Nephron progenitor cell (in vitro differentiated cells): ENCODE results near the gene ZFP90.

Experiments used
- DNase-seq: peaks from one replicate; pipeline ENCODE4 v3.0.0; 2021
- H3K27ac Mint-ChIP-seq: 2 replicates; pipeline ENCODE4 v1.8.0; 2021; ENCODE audit warnings: mild to moderate bottlenecking, moderate library complexity, mixed read lengths
- H3K27me3 Mint-ChIP-seq: 2 replicates; pipeline ENCODE4 v1.8.0; 2021; ENCODE audit warnings: mild to moderate bottlenecking, low read depth, mixed read lengths; ENCODE audit not compliant: poor library complexity
- H3K36me3 Mint-ChIP-seq: 2 replicates; pipeline ENCODE4 v1.8.0; 2021; ENCODE audit warnings: low read depth, mixed read lengths
- H3K4me1 Mint-ChIP-seq: 2 replicates; pipeline ENCODE4 v1.8.0; 2021; ENCODE audit warnings: mixed read lengths
- H3K4me3 Mint-ChIP-seq: 2 replicates; pipeline ENCODE4 v1.8.0; 2021; ENCODE audit warnings: mild to moderate bottlenecking, moderate library complexity, mixed read lengths
- H3K9me3 Mint-ChIP-seq: 2 replicates; pipeline ENCODE4 v1.8.0; 2021; ENCODE audit warnings: mild to moderate bottlenecking, moderate library complexity, mixed read lengths
- TF ChIP-seq, protein P1 (sequence below): fragments of 200-600 bp; sonication (generic); IDR thresholded peaks from 2 replicates; pipeline ENCODE4 v1.5.0; 2021; ENCODE audit warnings: antibody characterized with exemption

ZFP90 gene

DNA sequence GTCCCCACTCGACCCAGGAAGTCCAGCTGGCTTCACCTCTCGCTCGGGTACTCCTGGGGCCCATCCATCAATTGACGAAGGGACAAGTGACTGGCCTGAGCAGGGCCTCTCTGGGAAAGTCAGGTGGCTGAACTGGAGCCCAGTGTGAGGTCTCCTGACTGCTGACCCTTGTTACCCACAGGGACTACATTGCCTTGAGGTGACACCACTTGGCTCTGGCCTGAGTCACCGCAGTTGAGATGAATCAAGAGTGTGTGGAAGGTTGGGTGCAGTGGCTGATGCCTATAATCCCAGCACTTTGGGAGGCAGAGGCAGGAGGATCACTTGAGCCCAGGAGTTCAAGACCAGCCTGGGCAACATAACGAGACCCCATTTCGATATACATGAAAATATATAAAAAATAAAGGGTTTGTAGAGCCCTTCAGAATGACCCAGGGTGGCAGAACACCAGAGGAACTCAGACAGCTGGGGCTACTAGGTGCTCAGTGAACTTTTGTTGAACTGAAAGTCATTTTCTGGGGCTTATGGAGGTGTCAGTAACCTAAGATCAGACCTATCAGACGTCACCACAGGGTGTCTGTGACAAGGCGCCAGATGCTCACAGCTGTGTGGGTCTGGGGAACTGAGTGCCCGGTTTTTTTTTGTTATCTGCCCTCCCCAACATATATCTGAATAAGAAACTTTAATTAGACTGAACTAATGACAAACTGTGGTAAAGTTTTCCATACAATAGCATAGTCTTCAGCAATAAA lies 14.8 kb upstream of the ZFP90 start:
- H3K4me1 Mint-ChIP-seq = peaks cover 9% of the 10 kb centered on the region
- no peak overlapping the region for H3K27ac Mint-ChIP-seq
- peaks cover 17% of the 10 kb centered on the region for H3K27me3 Mint-ChIP-seq
- DNase-seq = no peak
- peaks cover 15% of the 10 kb centered on the region for H3K9me3 Mint-ChIP-seq
- H3K4me3 Mint-ChIP-seq = no peak overlapping the region
- TF ChIP-seq, protein P1, sequence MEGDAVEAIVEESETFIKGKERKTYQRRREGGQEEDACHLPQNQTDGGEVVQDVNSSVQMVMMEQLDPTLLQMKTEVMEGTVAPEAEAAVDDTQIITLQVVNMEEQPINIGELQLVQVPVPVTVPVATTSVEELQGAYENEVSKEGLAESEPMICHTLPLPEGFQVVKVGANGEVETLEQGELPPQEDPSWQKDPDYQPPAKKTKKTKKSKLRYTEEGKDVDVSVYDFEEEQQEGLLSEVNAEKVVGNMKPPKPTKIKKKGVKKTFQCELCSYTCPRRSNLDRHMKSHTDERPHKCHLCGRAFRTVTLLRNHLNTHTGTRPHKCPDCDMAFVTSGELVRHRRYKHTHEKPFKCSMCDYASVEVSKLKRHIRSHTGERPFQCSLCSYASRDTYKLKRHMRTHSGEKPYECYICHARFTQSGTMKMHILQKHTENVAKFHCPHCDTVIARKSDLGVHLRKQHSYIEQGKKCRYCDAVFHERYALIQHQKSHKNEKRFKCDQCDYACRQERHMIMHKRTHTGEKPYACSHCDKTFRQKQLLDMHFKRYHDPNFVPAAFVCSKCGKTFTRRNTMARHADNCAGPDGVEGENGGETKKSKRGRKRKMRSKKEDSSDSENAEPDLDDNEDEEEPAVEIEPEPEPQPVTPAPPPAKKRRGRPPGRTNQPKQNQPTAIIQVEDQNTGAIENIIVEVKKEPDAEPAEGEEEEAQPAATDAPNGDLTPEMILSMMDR = no peak
- no peaks in the 10 kb centered on the region for H3K36me3 Mint-ChIP-seq

- Mint-ChIP-seq H3K9me3 (peaks cover 23% of the 10 kb centered on the region), H3K27ac (no peak overlapping the region), H3K36me3 (peaks cover 2% of the 10 kb centered on the region), H3K4me3 (no peak overlapping the region), H3K27me3 (peaks cover 35% of the 10 kb centered on the region), H3K4me1 (peaks cover 12% of the 10 kb centered on the region)
- no peak for DNase-seq
- TF ChIP-seq, protein P1 = no peak
Observed at GRCh38 chr16:68526143-68526781, 12.8 kb upstream of the ZFP90 start.

DNA sequence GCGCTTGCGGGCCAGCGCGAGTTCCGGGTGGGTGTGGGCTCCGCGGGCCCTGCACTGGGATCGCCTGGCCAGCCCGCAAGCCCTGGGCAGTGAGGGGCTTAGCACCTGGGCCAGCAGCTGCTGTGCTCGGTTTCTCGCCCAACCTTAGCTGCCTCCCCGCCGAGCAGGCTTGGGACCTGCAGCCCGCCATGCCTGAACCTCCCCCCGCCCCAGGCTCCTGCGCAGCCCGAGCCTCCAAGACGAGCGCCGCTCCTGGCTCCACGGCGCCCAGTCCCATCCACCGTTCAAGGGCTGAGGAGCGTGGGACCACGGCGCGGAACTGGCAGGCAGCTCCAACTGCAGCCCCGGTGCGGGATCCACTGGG lies 12.3 kb upstream of the ZFP90 start:
- H3K36me3 Mint-ChIP-seq = peaks cover 6% of the 10 kb centered on the region
- H3K4me1 Mint-ChIP-seq = peaks cover 15% of the 10 kb centered on the region
- TF ChIP-seq, protein P1 = no peak
- H3K9me3 Mint-ChIP-seq = peaks cover 28% of the 10 kb centered on the region
- no peak overlapping the region for H3K27ac Mint-ChIP-seq
- no peak for DNase-seq
- H3K4me3 Mint-ChIP-seq = no peak overlapping the region
- H3K27me3 Mint-ChIP-seq = peaks cover 39% of the 10 kb centered on the region

- peaks cover 15% of the 10 kb centered on the region for H3K4me1 Mint-ChIP-seq
- TF ChIP-seq, protein P1 = no peak
- peaks cover 43% of the 10 kb centered on the region for H3K27me3 Mint-ChIP-seq
Observed at GRCh38 chr16:68528233-68528632, 10.9 kb upstream of the ZFP90 start.

DNA sequence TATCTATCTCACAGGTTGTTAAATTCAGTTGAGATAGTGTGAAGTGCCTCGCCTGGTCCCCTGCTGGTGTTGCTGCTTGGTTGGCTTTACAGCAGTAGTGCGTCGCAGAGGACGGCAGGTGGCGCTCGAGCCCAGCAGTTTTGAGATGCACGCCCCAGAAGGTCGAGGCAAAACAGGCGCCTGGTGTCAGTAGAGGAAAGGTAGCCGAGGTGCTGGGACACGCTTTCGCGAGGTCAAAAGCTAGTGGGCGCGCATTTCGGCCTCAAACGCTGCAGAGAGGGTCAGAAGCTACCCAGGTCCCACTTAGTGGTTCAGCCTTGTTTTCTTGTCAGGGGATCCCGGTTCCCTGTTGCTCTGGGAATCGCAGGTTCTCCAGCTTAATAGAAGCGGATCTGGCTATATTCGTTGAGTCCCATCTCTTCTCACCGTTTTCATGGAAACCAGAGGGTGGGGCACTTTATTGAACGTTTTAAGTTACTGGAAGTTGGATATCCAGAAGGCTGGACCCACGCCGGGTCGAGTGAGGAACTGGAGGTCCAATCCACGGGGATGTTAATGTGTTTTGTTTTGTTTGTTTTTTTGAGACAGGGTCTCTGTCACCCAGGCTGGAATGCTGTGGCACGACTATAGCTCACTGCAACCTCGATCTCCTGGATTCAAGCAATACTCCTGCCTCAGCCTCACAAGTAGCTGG lies 10.3 kb upstream of the ZFP90 start:
- Mint-ChIP-seq H3K9me3 (peaks cover 46% of the 10 kb centered on the region), H3K27me3 (peaks cover 40% of the 10 kb centered on the region), H3K27ac (no peak overlapping the region), H3K4me3 (peak overlapping the region; percentile 83), H3K36me3 (peaks cover 25% of the 10 kb centered on the region), H3K4me1 (peaks cover 15% of the 10 kb centered on the region)
- TF ChIP-seq, protein P1 = peak; percentile 86
- peak; percentile 86 for DNase-seq

More at GRCh38 chr16:68528233-68528632, 10.9 kb upstream of the ZFP90 start:
- Mint-ChIP-seq H3K27ac (no peak overlapping the region), H3K36me3 (peaks cover 19% of the 10 kb centered on the region), H3K9me3 (peaks cover 40% of the 10 kb centered on the region), H3K4me3 (no peak overlapping the region)
- DNase-seq = no peak
